Calu3 (cell line): ENCODE results near the gene OCSTAMP. TPM values are rescaled to one million over a fixed set of nuclear protein-coding genes. Genes with fewer than 3 reads are reported as not detected.

Experiments
- BruUV-seq: library from RNA; stranded (reverse); fragments of 400-500 nt; replicated peaks from 2 replicates; lab custom pipeline; 2021; lab: Mats Ljungman, UMichigan
- CTCF ChIA-PET: fragments of 300-600 bp; sonication (Branson Sonifier 250); formaldehyde crosslinking; loops from one replicate; lab custom pipeline; 2022; ENCODE audit warnings: antibody characterized with exemption; lab: Charles Lee
- DNase-seq: peaks from one replicate; pipeline ENCODE4 v3.0.0; 2022
- H3K27ac Mint-ChIP-seq: one replicate; pipeline ENCODE4 v1.8.0; 2022; ENCODE audit warnings: mixed read lengths; ENCODE audit not compliant: unreplicated experiment
- H3K27me3 Mint-ChIP-seq: one replicate; pipeline ENCODE4 v1.8.0; 2022; ENCODE audit warnings: mixed read lengths; ENCODE audit not compliant: unreplicated experiment
- H3K36me3 Mint-ChIP-seq: one replicate; pipeline ENCODE4 v1.8.0; 2022; ENCODE audit warnings: mild to moderate bottlenecking, moderate library complexity, mixed read lengths; ENCODE audit not compliant: insufficient read depth, unreplicated experiment
- H3K4me1 Mint-ChIP-seq: one replicate; pipeline ENCODE4 v1.8.0; 2022; ENCODE audit warnings: mild to moderate bottlenecking, low read depth, mixed read lengths; ENCODE audit not compliant: unreplicated experiment
- H3K4me3 Mint-ChIP-seq: one replicate; pipeline ENCODE4 v1.8.0; 2022; ENCODE audit warnings: mild to moderate bottlenecking, low read depth, moderate library complexity, mixed read lengths; ENCODE audit not compliant: unreplicated experiment
- H3K9me3 Mint-ChIP-seq: one replicate; pipeline ENCODE4 v1.8.0; 2022; ENCODE audit warnings: low read depth, mixed read lengths; ENCODE audit not compliant: unreplicated experiment
- CTCF ChIP-seq: fragments of 200-600 bp; IDR thresholded peaks from one replicate; pipeline ENCODE4 v1.8.0; 2022; ENCODE audit warnings: antibody characterized with exemption; ENCODE audit not compliant: unreplicated experiment
- intact Hi-C: fragments of 100-400 bp; cut with micrococcal nuclease; formaldehyde crosslinking; loops from one replicate; pipeline ENCODE4 v1.10.0; 2022; ENCODE audit not compliant: unreplicated experiment
- total RNA-seq: library from RNA; stranded (reverse); gene quantifications from 2 replicates; pipeline ENCODE4 v1.2.3, GENCODE V29; 2022

The OCSTAMP gene
- total RNA-seq, 1 experiment from 2014 or later, result not detected

GRCh38 chr20:46581391-46581790 lies 30.9 kb upstream of the OCSTAMP start:
- Mint-ChIP-seq H3K36me3 (no peaks in the 10 kb centered on the region), H3K27ac (no peak overlapping the region), H3K27me3 (peaks cover 15% of the 10 kb centered on the region), H3K4me1 (no peaks in the 10 kb centered on the region), H3K9me3 (no peaks in the 10 kb centered on the region), H3K4me3 (no peak overlapping the region)
- intact Hi-C loops, result no loop called here
- BruUV-seq, result no TSS peak
- TF ChIP-seq CTCF, result no peak
- no peak for DNase-seq
- CTCF ChIA-PET, result interaction anchor here (1.1 to 1.7 kb wide), 5 partner anchors 8 to 50 kb away, joined by 3 to 13 read pairs (median 4); no protein-coding TSS in a partner anchor

GRCh38 chr20:46580613-46581205 lies 30.3 kb upstream of the OCSTAMP start:
- BruUV-seq, result no TSS peak

GRCh38 chr20:46578745-46579144 lies 28.3 kb upstream of the OCSTAMP start:
- no peak for DNase-seq
- CTCF ChIA-PET, result no interaction called here
- H3K36me3 Mint-ChIP-seq, result no peaks in the 10 kb centered on the region
- no peak overlapping the region for H3K4me3 Mint-ChIP-seq
- H3K27me3 Mint-ChIP-seq, result peaks cover 28% of the 10 kb centered on the region
- H3K4me1 Mint-ChIP-seq, result no peaks in the 10 kb centered on the region
- H3K27ac Mint-ChIP-seq, result no peak overlapping the region
- intact Hi-C loops, result no loop called here
- H3K9me3 Mint-ChIP-seq, result no peaks in the 10 kb centered on the region
- no peak for TF ChIP-seq CTCF
- BruUV-seq, result no TSS peak

More at GRCh38 chr20:46580613-46581205, 30.3 kb upstream of the OCSTAMP start:
- no peaks in the 10 kb centered on the region for H3K36me3 Mint-ChIP-seq
- H3K4me3 Mint-ChIP-seq, result no peak overlapping the region
- no peak for DNase-seq
- no peak for TF ChIP-seq CTCF
- CTCF ChIA-PET, result interaction anchor here (1.1 to 1.2 kb wide), 2 partner anchors 12 to 51 kb away, joined by 3 read pairs; no protein-coding TSS in a partner anchor
- intact Hi-C loops, result no loop called here
- no peaks in the 10 kb centered on the region for H3K4me1 Mint-ChIP-seq
- H3K27ac Mint-ChIP-seq, result no peak overlapping the region
- no peaks in the 10 kb centered on the region for H3K9me3 Mint-ChIP-seq
- H3K27me3 Mint-ChIP-seq, result peaks cover 15% of the 10 kb centered on the region

GRCh38 chr20:46576774-46577395 lies 26.4 kb upstream of the OCSTAMP start:
- Mint-ChIP-seq H3K27ac (no peak overlapping the region), H3K4me1 (peaks cover 2% of the 10 kb centered on the region), H3K36me3 (no peaks in the 10 kb centered on the region), H3K4me3 (no peak overlapping the region), H3K27me3 (peaks cover 26% of the 10 kb centered on the region), H3K9me3 (no peaks in the 10 kb centered on the region)
- BruUV-seq, result no TSS peak
- CTCF ChIA-PET, result no interaction called here
- no peak for TF ChIP-seq CTCF
- intact Hi-C loops, result no loop called here
- DNase-seq, result no peak
